Measurements from ENCODE around the gene TRIM50.
"Not testable (repeated sequence)": the region's sequence is repeated elsewhere in the genome, so short reads cannot be mapped to it uniquely, and the experiment has no call there.

Gene TRIM50

GRCh38 chr7:73327922-73328321, at the start of gene TRIM50, which contains the start of gene FKBP6:
Gene TRIM50 (minus strand): TSS chr7:73328082. CDS start chr7:73324787, 3,295 bp downstream.
Gene FKBP6 (plus strand): TSS chr7:73328161. CDS start chr7:73328429, 268 bp downstream.
- not testable (repeated sequence) for DNase-seq

- no peak for DNase-seq
These were observed 49.0 kb upstream of the TRIM50 start for GRCh38 chr7:73376671-73377412.

- not testable (repeated sequence) for DNase-seq
These were observed 48.4 kb upstream of the TRIM50 start for GRCh38 chr7:73376262-73376661.

- DNase-seq, result no peak
These were observed 45.9 kb upstream of the TRIM50 start for GRCh38 chr7:73373741-73374140.

- no peak for DNase-seq
These were observed 41.7 kb upstream of the TRIM50 start for GRCh38 chr7:73369622-73370021.

GRCh38 chr7:73369009-73369408, 41.1 kb upstream of the TRIM50 start:
- DNase-seq, result no peak

GRCh38 chr7:73366990-73367389, 39.1 kb upstream of the TRIM50 start:
- no peak for DNase-seq

GRCh38 chr7:73366127-73366526, 38.2 kb upstream of the TRIM50 start:
- DNase-seq, result no peak

- no peak for DNase-seq
These were observed 36.3 kb upstream of the TRIM50 start for GRCh38 chr7:73364006-73364728.

GRCh38 chr7:73363225-73364005, 35.5 kb upstream of the TRIM50 start:
- DNase-seq, result no peak

- DNase-seq, result not testable (repeated sequence)
These were observed 32.7 kb upstream of the TRIM50 start for GRCh38 chr7:73360590-73360989.

- no peak for DNase-seq
These were observed 32.0 kb upstream of the TRIM50 start for GRCh38 chr7:73359746-73360375.

- DNase-seq, result no peak
These were observed 31.4 kb upstream of the TRIM50 start for GRCh38 chr7:73359306-73359705.

GRCh38 chr7:73358590-73359275, 30.9 kb upstream of the TRIM50 start:
- DNase-seq, result no peak

- DNase-seq, result no peak
These were observed 28.3 kb upstream of the TRIM50 start for GRCh38 chr7:73356159-73356558.

GRCh38 chr7:73354821-73355220, 26.9 kb upstream of the TRIM50 start:
- no peak for DNase-seq

GRCh38 chr7:73354196-73354595, 26.3 kb upstream of the TRIM50 start:
- DNase-seq, result no peak

- no peak for DNase-seq
These were observed 25.4 kb upstream of the TRIM50 start for GRCh38 chr7:73353243-73353642.

GRCh38 chr7:73352784-73353183, 24.9 kb upstream of the TRIM50 start:
- DNase-seq, result no peak

GRCh38 chr7:73351447-73352167, 23.7 kb upstream of the TRIM50 start:
- no peak for DNase-seq

GRCh38 chr7:73350306-73351068, 22.6 kb upstream of the TRIM50 start:
- DNase-seq, result no peak

All from hippocampal formation (tissue), 2 donors.